AG08395 (cell line): ENCODE measurements around the gene DPP10.

ENCODE experiments used
- DNase-seq: peaks from one replicate; pipeline ENCODE4 v3.0.0; 2012; ENCODE audit warnings: mixed read lengths, low spot score

DPP10 gene

GRCh38 chr2:114810092-114810491 lies 367.7 kb downstream of the DPP10 start:
- no peak for DNase-seq

- no peak for DNase-seq
Measured at GRCh38 chr2:114812261-114812660, 369.8 kb downstream of the DPP10 start.

- no peak for DNase-seq
Measured at GRCh38 chr2:114814355-114814754, 371.9 kb downstream of the DPP10 start.

GRCh38 chr2:114821055-114821454 lies 378.6 kb downstream of the DPP10 start:
- no peak for DNase-seq

GRCh38 chr2:114843963-114844362 lies 401.5 kb downstream of the DPP10 start:
- no peak for DNase-seq

- no peak for DNase-seq
Measured at GRCh38 chr2:114857196-114857595, 414.8 kb downstream of the DPP10 start.

GRCh38 chr2:114859726-114860510 lies 417.5 kb downstream of the DPP10 start:
- no peak for DNase-seq

- no peak for DNase-seq
Measured at GRCh38 chr2:114862243-114862642, 419.8 kb downstream of the DPP10 start.

- no peak for DNase-seq
Measured at GRCh38 chr2:114864901-114865300, 422.5 kb downstream of the DPP10 start.

- DNase-seq, result no peak
Measured at GRCh38 chr2:114880046-114880445, 437.6 kb downstream of the DPP10 start.

GRCh38 chr2:114919985-114920384 lies 477.5 kb downstream of the DPP10 start:
- no peak for DNase-seq

GRCh38 chr2:114922076-114922475 lies 479.6 kb downstream of the DPP10 start:
- DNase-seq, result no peak

GRCh38 chr2:114925296-114926255 lies 483.1 kb downstream of the DPP10 start:
- no peak for DNase-seq

- no peak for DNase-seq
Measured at GRCh38 chr2:114926303-114926702, 483.9 kb downstream of the DPP10 start.

GRCh38 chr2:114929225-114929624 lies 486.8 kb downstream of the DPP10 start:
- DNase-seq, result no peak

GRCh38 chr2:114933671-114934241 lies 491.3 kb downstream of the DPP10 start:
- DNase-seq, result no peak

- no peak for DNase-seq
Measured at GRCh38 chr2:114935031-114935430, 492.6 kb downstream of the DPP10 start.

- no peak for DNase-seq
Measured at GRCh38 chr2:114937366-114937930, 495.0 kb downstream of the DPP10 start.

- DNase-seq, result no peak
Measured at GRCh38 chr2:114940785-114941458, 498.5 kb downstream of the DPP10 start.

GRCh38 chr2:114949228-114949804 lies 506.9 kb downstream of the DPP10 start:
- no peak for DNase-seq

GRCh38 chr2:114960389-114960788 lies 517.9 kb downstream of the DPP10 start:
- DNase-seq, result no peak
